Measurements from ENCODE around the gene RMRP. TPM values are rescaled to one million over a fixed set of nuclear protein-coding genes. Genes with fewer than 3 reads are reported as not detected.

Gene RMRP
- total and polyA plus RNA-seq, 9 donors = 126 to 27,726 (median 13,004) TPM; not detected in 1

DNA sequence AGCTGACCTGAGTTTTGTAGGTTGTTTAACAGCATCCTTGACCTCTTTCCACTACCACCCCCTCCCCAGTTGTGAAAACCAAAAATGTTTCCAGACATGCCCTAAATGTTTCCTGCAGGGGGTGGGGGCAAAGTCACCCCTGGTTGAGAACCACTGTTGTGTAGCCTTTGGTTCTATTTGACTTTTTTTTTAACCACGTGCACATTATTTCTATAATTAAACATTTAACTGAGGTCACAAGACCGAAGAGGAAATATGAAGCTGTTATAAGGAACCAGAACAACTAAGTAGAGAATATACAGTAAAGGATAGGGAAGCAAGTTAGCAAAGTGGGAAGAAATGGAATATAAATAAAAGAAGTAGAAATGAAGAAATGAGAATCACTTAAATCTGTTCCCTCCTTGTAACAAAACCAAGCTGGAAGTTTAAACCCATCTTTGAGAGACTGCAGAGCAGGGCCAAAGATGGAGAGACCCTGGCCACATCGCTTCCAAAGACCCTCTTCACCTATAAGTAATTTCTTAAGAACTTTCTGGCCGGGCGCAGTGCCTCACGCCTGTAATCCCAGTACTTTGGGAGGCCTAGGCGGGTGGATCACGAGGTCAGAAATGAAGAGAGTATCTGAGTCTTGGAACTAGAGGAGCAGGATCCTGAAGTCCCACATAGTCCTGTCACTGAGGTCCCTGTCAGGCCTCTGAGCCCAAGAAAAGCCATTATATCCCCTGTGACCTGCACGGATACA lies 21.5 kb downstream of the RMRP start:
- intact Hi-C loops (cut with DNase I) = no loop called here
- no peak for DNase-seq
- H3K4me1 ChIP-seq (ENCODE audit: insufficient read depth) = no peaks in the 10 kb centered on the region
- no peaks in the 10 kb centered on the region for H3K9me3 ChIP-seq
- H3K27ac ChIP-seq = no peak overlapping the region
- no peaks in the 10 kb centered on the region for H3K27me3 ChIP-seq
- no peaks in the 10 kb centered on the region for H3K36me3 ChIP-seq
- no peak for TF ChIP-seq EP300 (IDR thresholded peaks at IDR 0.05)
- no peak for TF ChIP-seq CTCF (IDR thresholded peaks at IDR 0.05)
- H3K4me3 ChIP-seq = no peak overlapping the region
- 71 to 85% (median 80%) methylated on average over 9 of the region's 9 CpGs for WGBS, 3 donors

DNA sequence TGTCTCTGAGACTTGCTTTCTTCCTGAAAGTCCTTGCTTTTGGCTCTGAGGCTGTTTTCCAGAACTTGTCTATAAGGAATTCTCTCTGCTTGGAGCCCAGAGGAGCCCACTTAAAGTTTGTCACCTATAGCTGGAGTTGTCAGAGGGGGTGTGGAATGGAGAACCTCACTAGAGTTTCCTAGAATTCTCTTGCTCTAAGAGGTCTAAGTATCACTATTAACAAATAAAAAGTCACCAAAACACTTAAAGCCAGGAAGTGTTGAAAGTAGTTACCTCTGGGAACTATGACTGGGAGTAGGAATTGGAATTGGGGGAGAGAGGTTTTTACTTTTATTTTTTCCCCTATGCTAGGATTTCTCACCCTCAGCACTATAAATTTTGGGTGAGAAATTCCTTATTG lies 22.1 kb downstream of the RMRP start:
- Histone ChIP-seq H3K4me1 (ENCODE audit: insufficient read depth) (no peaks in the 10 kb centered on the region), H3K9me3 (no peaks in the 10 kb centered on the region), H3K36me3 (no peaks in the 10 kb centered on the region), H3K27ac (no peak overlapping the region), H3K27me3 (no peaks in the 10 kb centered on the region), H3K4me3 (no peak overlapping the region)
- DNase-seq = no peak
- intact Hi-C loops (cut with DNase I) = no loop called here
- TF ChIP-seq CTCF (IDR thresholded peaks at IDR 0.05) = no peak
- TF ChIP-seq POLR2A (IDR thresholded peaks at IDR 0.05) = no peak

- Histone ChIP-seq H3K36me3 (no peaks in the 10 kb centered on the region), H3K27ac (no peak overlapping the region), H3K4me1 (ENCODE audit: insufficient read depth) (no peaks in the 10 kb centered on the region), H3K27me3 (no peaks in the 10 kb centered on the region), H3K4me3 (no peak overlapping the region), H3K9me3 (no peaks in the 10 kb centered on the region)
- DNase-seq = no peak
- no peak for TF ChIP-seq POLR2A (IDR thresholded peaks at IDR 0.05)
- no peak for TF ChIP-seq CTCF (IDR thresholded peaks at IDR 0.05)
- no peak for TF ChIP-seq EP300 (IDR thresholded peaks at IDR 0.05)
- intact Hi-C loops (cut with DNase I) = no loop called here
- WGBS, 3 donors = 83 to 87% (median 84%) methylated on average over 5 of the region's 5 CpGs
Observed at GRCh38 chr9:35629597-35629996, 28.2 kb downstream of the RMRP start.

DNA sequence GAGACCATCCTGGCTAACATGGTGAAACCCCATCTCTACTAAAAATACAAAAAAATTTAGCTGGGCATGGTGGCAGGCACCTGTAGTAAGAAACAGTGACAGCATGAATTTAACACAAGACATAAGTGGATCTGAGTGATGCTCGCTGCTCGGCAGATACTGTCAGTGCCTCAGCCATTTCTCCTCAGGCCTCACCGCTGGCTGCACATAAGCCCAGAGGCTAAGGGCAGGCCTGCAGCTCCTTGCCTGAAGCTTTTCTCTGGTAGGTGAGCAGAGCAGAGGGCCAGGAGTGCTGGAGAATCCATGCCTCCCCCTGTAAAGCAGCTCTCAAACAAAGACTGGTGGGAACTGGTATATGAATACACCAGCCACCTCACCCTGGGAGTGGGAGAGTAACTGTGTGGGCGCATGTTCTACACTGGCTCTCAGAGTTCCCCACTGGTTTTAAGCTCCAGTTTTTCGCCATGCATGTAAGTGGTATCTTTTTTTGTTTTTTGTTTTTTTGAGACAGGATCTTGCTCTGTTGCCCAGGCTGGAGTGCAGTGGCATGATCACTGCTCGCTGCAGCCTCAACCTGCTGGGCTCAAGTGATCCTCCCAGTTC lies 29.3 kb downstream of the RMRP start:
- no peaks in the 10 kb centered on the region for H3K4me1 ChIP-seq (ENCODE audit: insufficient read depth)

More for the DNA sequence above, 29.3 kb downstream of the RMRP start:
- Histone ChIP-seq H3K27me3 (no peaks in the 10 kb centered on the region), H3K36me3 (no peaks in the 10 kb centered on the region), H3K27ac (no peak overlapping the region), H3K4me3 (no peak overlapping the region), H3K9me3 (no peaks in the 10 kb centered on the region)
- WGBS, 3 donors = 89 to 92% (median 92%) methylated on average over 6 of the region's 6 CpGs
- no peak for DNase-seq
- intact Hi-C loops (cut with DNase I) = no loop called here
- TF ChIP-seq CTCF (IDR thresholded peaks at IDR 0.05) (no peak), EP300 (IDR thresholded peaks at IDR 0.05) (no peak), POLR2A (IDR thresholded peaks at IDR 0.05) (no peak)
